H9 (cell line): Measurements from ENCODE around the gene UNC93A. TPM values are rescaled to one million over a fixed set of nuclear protein-coding genes. Genes with fewer than 3 reads are reported as not detected.
"Not testable (repeated sequence)": the region's sequence is repeated elsewhere in the genome, so short reads cannot be mapped to it uniquely, and the experiment has no call there.

Experiments used
- DNase-seq: peaks from one replicate; pipeline ENCODE4 v3.0.0-alpha.2; 2017
- H2AFZ ChIP-seq: one replicate; pipeline ENCODE4 v1.6.1; 2013; ENCODE audit warnings: mild to moderate bottlenecking, low read length, control low read depth, moderate library complexity
- H2AK5ac ChIP-seq: 2 replicates; pipeline ENCODE4 v1.6.1; 2013; ENCODE audit warnings: low read length, control low read depth, mixed read lengths; ENCODE audit not compliant: insufficient read length
- H2BK120ac ChIP-seq: one replicate; pipeline ENCODE4 v1.6.1; 2013; ENCODE audit warnings: low read depth, mild to moderate bottlenecking, low read length, control low read depth, inconsistent platforms; ENCODE audit not compliant: poor library complexity, severe bottlenecking
- H2BK12ac ChIP-seq: 2 replicates; pipeline ENCODE4 v1.6.1; 2013; ENCODE audit warnings: low read length, control low read depth, mixed read lengths, low read depth; ENCODE audit not compliant: insufficient read length
- H2BK15ac ChIP-seq: 2 replicates; pipeline ENCODE4 v1.6.1; 2013; ENCODE audit warnings: low read depth, low read length, control low read depth
- H2BK20ac ChIP-seq: one replicate; pipeline ENCODE4 v1.6.1; 2013; ENCODE audit warnings: low read depth, mild to moderate bottlenecking, low read length, control low read depth, inconsistent platforms; ENCODE audit not compliant: poor library complexity, severe bottlenecking
- H2BK5ac ChIP-seq: 2 replicates; pipeline ENCODE4 v1.6.1; 2013; ENCODE audit warnings: low read length, control low read depth, mixed read lengths; ENCODE audit not compliant: insufficient read length
- H3K14ac ChIP-seq: 2 replicates; pipeline ENCODE4 v1.6.1; 2013; ENCODE audit warnings: low read length, control low read depth; ENCODE audit not compliant: insufficient read depth
- H3K18ac ChIP-seq: 2 replicates; pipeline ENCODE4 v1.6.1; 2013; ENCODE audit warnings: low read depth, mild to moderate bottlenecking, mixed read lengths, low read length, control low read depth; ENCODE audit not compliant: insufficient read length
- H3K23ac ChIP-seq: 2 replicates; pipeline ENCODE4 v1.6.1; 2013; ENCODE audit warnings: low read length, control low read depth, mixed read lengths, low read depth; ENCODE audit not compliant: insufficient read length
- H3K23me2 ChIP-seq: 2 replicates; pipeline ENCODE4 v1.6.1; 2013; ENCODE audit warnings: low read depth, mild to moderate bottlenecking, mixed read lengths, low read length, control low read depth; ENCODE audit not compliant: insufficient read length, poor library complexity, severe bottlenecking
- H3K27ac ChIP-seq: 2 replicates; pipeline ENCODE4 v1.5.1; 2013; ENCODE audit warnings: low read length, control low read depth, mixed read lengths, low read depth; ENCODE audit not compliant: insufficient read length
- H3K27me3 ChIP-seq: 2 replicates; pipeline ENCODE4 v1.6.1; 2013; ENCODE audit warnings: low read length, control low read depth, inconsistent platforms; ENCODE audit not compliant: insufficient read depth
- H3K4ac ChIP-seq: 2 replicates; pipeline ENCODE4 v1.6.1; 2013; ENCODE audit warnings: low read depth, mild to moderate bottlenecking, control low read depth, inconsistent platforms, low read length, moderate library complexity
- H3K4me1 ChIP-seq: 2 replicates; pipeline ENCODE4 v1.6.1; 2013; ENCODE audit warnings: low read length, control low read depth, inconsistent platforms; ENCODE audit not compliant: insufficient read depth
- H3K4me2 ChIP-seq: 2 replicates; pipeline ENCODE4 v1.6.1; 2013; ENCODE audit warnings: low read length, control low read depth, mixed read lengths; ENCODE audit not compliant: insufficient read length, insufficient read depth
- H3K56ac ChIP-seq: 2 replicates; pipeline ENCODE4 v1.6.1; 2013; ENCODE audit warnings: low read depth, mild to moderate bottlenecking, mixed read lengths, low read length, control low read depth; ENCODE audit not compliant: insufficient read length
- H3K79me1 ChIP-seq: 2 replicates; pipeline ENCODE4 v1.6.1; 2013; ENCODE audit warnings: low read depth, mild to moderate bottlenecking, moderate library complexity, low read length, control low read depth, inconsistent platforms; ENCODE audit not compliant: insufficient read depth, poor library complexity, severe bottlenecking
- H3K79me2 ChIP-seq: 2 replicates; pipeline ENCODE4 v1.6.1; 2013; ENCODE audit warnings: low read length, control low read depth, inconsistent platforms; ENCODE audit not compliant: insufficient read depth
- H3K9ac ChIP-seq: 2 replicates; pipeline ENCODE4 v1.6.1; 2013; ENCODE audit warnings: low read length, control low read depth, mixed read lengths; ENCODE audit not compliant: insufficient read length; ENCODE audit errors: extremely low read depth
- H3K9me3 ChIP-seq: one replicate; pipeline ENCODE4 v1.6.1; 2013; ENCODE audit warnings: low read depth, low read length, inconsistent platforms; ENCODE audit not compliant: control insufficient read depth
- H3T11ph ChIP-seq: one replicate; pipeline ENCODE4 v1.6.1; 2013; ENCODE audit warnings: mild to moderate bottlenecking, low read length, control low read depth, inconsistent platforms
- H4K20me1 ChIP-seq: one replicate; pipeline ENCODE4 v1.6.1; 2013; ENCODE audit not compliant: control insufficient read depth, insufficient read length, insufficient read depth
- H4K5ac ChIP-seq: 2 replicates; pipeline ENCODE4 v1.6.1; 2013; ENCODE audit warnings: low read depth, mild to moderate bottlenecking, mixed read lengths, low read length, control low read depth; ENCODE audit not compliant: insufficient read length
- H4K8ac ChIP-seq: replicated peaks from 2 replicates; pipeline ENCODE4 v1.6.1; 2013; ENCODE audit warnings: low read length, control low read depth, mixed read lengths, low read depth; ENCODE audit not compliant: insufficient read length
- H4K91ac ChIP-seq: 2 replicates; pipeline ENCODE4 v1.6.1; 2013; ENCODE audit warnings: low read depth, mild to moderate bottlenecking, moderate library complexity, mixed read lengths, low read length, control low read depth; ENCODE audit not compliant: insufficient read length
- H3K27ac Mint-ChIP-seq, 3 experiments: 2 replicates in 2 of 3; 3 replicates in 1 of 3; pipeline ENCODE4 v1.8.0; 2020 to 2021; ENCODE audit warnings: mixed read lengths in 3 of 3, mild to moderate bottlenecking in 1 of 3, moderate library complexity in 1 of 3
- H3K27me3 Mint-ChIP-seq: 2 replicates; pipeline ENCODE4 v1.8.0; 2021; ENCODE audit warnings: low read depth, mild to moderate bottlenecking, moderate library complexity, mixed read lengths
- H3K36me3 Mint-ChIP-seq, 3 experiments: 2 replicates in 2 of 3; 3 replicates in 1 of 3; pipeline ENCODE4 v1.8.0; 2020 to 2021; ENCODE audit warnings: low read depth in 3 of 3, mixed read lengths in 3 of 3; ENCODE audit not compliant: insufficient read depth in 1 of 3
- H3K4me1 Mint-ChIP-seq, 2 experiments: 2 replicates each; pipeline ENCODE4 v1.8.0; 2020; ENCODE audit warnings: mixed read lengths in 2 of 2
- H3K4me3 Mint-ChIP-seq, 2 experiments: 2 replicates in 1 of 2; 3 replicates in 1 of 2; pipeline ENCODE4 v1.8.0; 2020 to 2021; ENCODE audit warnings: mild to moderate bottlenecking in 2 of 2, mixed read lengths in 2 of 2, moderate library complexity in 1 of 2
- H3K9me3 Mint-ChIP-seq, 2 experiments: 2 replicates in 1 of 2; 3 replicates in 1 of 2; pipeline ENCODE4 v1.8.0; 2020; ENCODE audit warnings: mild to moderate bottlenecking in 2 of 2, mixed read lengths in 2 of 2, moderate library complexity in 1 of 2
- WGBS: extraction: QIAGEN DNeasy Blood & Tissue Kit; methylation state at CpG from one replicate; pipeline ENCODE4 v1.1.7; 2013; ENCODE audit warnings: missing lambda C conversion rate, low lambda C conversion rate, mixed read lengths; ENCODE audit not compliant: insufficient read length; ENCODE audit errors: extremely low coverage; 5-methylcytosine and 5-hydroxymethylcytosine counted together
- total RNA-seq: library from RNA; stranded (reverse); gene quantifications from 2 replicates; pipeline ENCODE4 v1.2.1, GENCODE V29; 2021
- TF ChIP-seq, protein P1 (sequence below): fragments of 200-600 bp; sonication (generic); conservative IDR thresholded peaks from 3 replicates; pipeline ENCODE4 v1.8.0; 2021; ENCODE audit warnings: antibody characterized with exemption, mild to moderate bottlenecking

Gene UNC93A
- total RNA-seq, 1 experiment from 2014 or later = 0.70 TPM

DNA sequence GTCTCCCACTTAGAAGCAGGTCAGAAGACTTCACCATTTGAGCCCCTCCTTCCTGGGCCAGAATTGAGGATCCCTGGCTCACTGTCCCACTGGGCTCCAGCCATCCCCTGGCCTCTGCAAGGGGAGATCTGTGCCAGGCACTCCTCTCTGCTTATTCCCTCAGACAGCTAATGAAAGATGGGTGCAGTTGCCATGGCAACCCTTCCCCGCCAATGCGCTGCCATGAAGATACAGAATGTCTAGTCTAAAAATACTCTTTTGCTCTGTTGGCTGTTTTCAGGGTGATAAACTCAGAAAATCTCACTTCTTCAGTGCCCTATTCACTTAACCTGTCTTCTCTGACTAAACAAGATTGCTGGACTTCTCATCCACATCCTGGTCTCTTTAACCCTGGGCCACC lies 20.2 kb downstream of the UNC93A start:
- no peak overlapping the region for H3K27ac Mint-ChIP-seq
- Histone ChIP-seq H4K91ac (no peak overlapping the region), H3K56ac (no peak overlapping the region), H4K20me1 (no peaks in the 10 kb centered on the region), H2BK15ac (no peak overlapping the region), H3K4ac (no peak overlapping the region), H2AK5ac (no peak overlapping the region), H3K23me2 (no peaks in the 10 kb centered on the region), H2AFZ (no peak overlapping the region), H3K4me2 (no peak overlapping the region), H3K27ac (no peak overlapping the region), H3K79me2 (no peaks in the 10 kb centered on the region), H2BK5ac (no peak overlapping the region), H3K14ac (no peak overlapping the region), H3K4me1 (peaks cover 11% of the 10 kb centered on the region; the same call in 1 of the 2 replicates), H3K79me1 (no peaks in the 10 kb centered on the region), H3K27me3 (no peaks in the 10 kb centered on the region), H4K5ac (no peak overlapping the region), H4K8ac (no peak overlapping the region), H2BK12ac (no peak overlapping the region), H2BK120ac (no peak overlapping the region), H3K9ac (no peak overlapping the region), H3K9me3 (no peaks in the 10 kb centered on the region), H3T11ph (no peak overlapping the region), H2BK20ac (no peak overlapping the region), H3K18ac (no peak overlapping the region), H3K23ac (no peak overlapping the region)
- H3K9me3 Mint-ChIP-seq = peaks cover 2 to 4% of the 10 kb centered on the region in 2 experiments; a peak in 2 of 5 replicates
- peaks cover 4 to 5% (median 5%) of the 10 kb centered on the region in 3 experiments; a peak in 6 of 7 replicates for H3K36me3 Mint-ChIP-seq
- TF ChIP-seq, protein P1, sequence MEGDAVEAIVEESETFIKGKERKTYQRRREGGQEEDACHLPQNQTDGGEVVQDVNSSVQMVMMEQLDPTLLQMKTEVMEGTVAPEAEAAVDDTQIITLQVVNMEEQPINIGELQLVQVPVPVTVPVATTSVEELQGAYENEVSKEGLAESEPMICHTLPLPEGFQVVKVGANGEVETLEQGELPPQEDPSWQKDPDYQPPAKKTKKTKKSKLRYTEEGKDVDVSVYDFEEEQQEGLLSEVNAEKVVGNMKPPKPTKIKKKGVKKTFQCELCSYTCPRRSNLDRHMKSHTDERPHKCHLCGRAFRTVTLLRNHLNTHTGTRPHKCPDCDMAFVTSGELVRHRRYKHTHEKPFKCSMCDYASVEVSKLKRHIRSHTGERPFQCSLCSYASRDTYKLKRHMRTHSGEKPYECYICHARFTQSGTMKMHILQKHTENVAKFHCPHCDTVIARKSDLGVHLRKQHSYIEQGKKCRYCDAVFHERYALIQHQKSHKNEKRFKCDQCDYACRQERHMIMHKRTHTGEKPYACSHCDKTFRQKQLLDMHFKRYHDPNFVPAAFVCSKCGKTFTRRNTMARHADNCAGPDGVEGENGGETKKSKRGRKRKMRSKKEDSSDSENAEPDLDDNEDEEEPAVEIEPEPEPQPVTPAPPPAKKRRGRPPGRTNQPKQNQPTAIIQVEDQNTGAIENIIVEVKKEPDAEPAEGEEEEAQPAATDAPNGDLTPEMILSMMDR = no peak
- H3K4me3 Mint-ChIP-seq = no peak overlapping the region
- peaks cover 18% of the 10 kb centered on the region for H3K27me3 Mint-ChIP-seq
- DNase-seq = no peak
- peaks cover 31 to 36% of the 10 kb centered on the region in 2 experiments for H3K4me1 Mint-ChIP-seq
- no CpG with 5 or more reads among the region's 2 CpGs for WGBS

DNA sequence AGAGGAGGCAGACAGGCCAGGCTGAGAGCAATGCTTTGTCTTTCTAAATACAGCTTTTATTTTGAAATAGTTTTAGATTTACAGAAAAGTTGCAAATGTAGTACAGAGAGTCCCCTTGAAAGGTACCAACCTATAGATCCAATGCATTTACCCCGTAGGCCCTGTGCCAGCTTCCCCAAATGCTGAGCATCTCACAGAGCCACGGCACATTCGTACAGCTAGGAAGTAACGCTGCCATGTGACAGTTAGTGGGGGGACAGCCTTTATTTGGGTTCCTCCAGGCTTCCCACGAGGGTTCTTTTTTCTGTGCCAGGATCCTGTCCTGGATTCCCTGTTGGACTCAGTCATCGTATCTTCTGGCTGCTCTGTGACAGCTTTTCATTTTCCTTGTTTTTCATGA lies 20.6 kb downstream of the UNC93A start:
- not testable (repeated sequence) for H3K4me2 ChIP-seq, H3K79me1 ChIP-seq, H3K36me3 Mint-ChIP-seq, H3K23ac ChIP-seq, H2BK20ac ChIP-seq, H3K9me3 ChIP-seq, H3K9me3 Mint-ChIP-seq, H3K18ac ChIP-seq, H3K4ac ChIP-seq, H4K91ac ChIP-seq, H3K14ac ChIP-seq, H2BK12ac ChIP-seq, H4K8ac ChIP-seq, H2AK5ac ChIP-seq, H2BK5ac ChIP-seq, H3K56ac ChIP-seq, H2AFZ ChIP-seq, H3K79me2 ChIP-seq, H3K27me3 ChIP-seq, H2BK120ac ChIP-seq, H3K27ac Mint-ChIP-seq, H3K23me2 ChIP-seq, H4K5ac ChIP-seq, DNase-seq, H3K27ac ChIP-seq, H3K9ac ChIP-seq, H3T11ph ChIP-seq, H4K20me1 ChIP-seq, H2BK15ac ChIP-seq, H3K4me3 Mint-ChIP-seq
- peaks cover 11% of the 10 kb centered on the region; the same call in 1 of the 2 replicates for H3K4me1 ChIP-seq
- Mint-ChIP-seq H3K4me1 (peaks cover 31 to 38% of the 10 kb centered on the region in 2 experiments), H3K27me3 (peaks cover 18% of the 10 kb centered on the region)
- no CpG with 5 or more reads among the region's 6 CpGs for WGBS
